Urothelium cell line (cell line): ENCODE results near the gene N4BP3.
"Not testable (repeated sequence)": the region's sequence is repeated elsewhere in the genome, so short reads cannot be mapped to it uniquely, and the experiment has no call there.

Experiments
- DNase-seq: peaks from one replicate; pipeline ENCODE4 v3.0.0; 2011; ENCODE audit warnings: low spot score, mixed read lengths
- FAIRE-seq: peaks from 2 replicates; lab custom pipeline; 2011; peaks lifted over from hg19 to GRCh38; lab: Jason Lieb, UNC

The N4BP3 gene, protein sequence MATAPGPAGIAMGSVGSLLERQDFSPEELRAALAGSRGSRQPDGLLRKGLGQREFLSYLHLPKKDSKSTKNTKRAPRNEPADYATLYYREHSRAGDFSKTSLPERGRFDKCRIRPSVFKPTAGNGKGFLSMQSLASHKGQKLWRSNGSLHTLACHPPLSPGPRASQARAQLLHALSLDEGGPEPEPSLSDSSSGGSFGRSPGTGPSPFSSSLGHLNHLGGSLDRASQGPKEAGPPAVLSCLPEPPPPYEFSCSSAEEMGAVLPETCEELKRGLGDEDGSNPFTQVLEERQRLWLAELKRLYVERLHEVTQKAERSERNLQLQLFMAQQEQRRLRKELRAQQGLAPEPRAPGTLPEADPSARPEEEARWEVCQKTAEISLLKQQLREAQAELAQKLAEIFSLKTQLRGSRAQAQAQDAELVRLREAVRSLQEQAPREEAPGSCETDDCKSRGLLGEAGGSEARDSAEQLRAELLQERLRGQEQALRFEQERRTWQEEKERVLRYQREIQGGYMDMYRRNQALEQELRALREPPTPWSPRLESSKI

DNA sequence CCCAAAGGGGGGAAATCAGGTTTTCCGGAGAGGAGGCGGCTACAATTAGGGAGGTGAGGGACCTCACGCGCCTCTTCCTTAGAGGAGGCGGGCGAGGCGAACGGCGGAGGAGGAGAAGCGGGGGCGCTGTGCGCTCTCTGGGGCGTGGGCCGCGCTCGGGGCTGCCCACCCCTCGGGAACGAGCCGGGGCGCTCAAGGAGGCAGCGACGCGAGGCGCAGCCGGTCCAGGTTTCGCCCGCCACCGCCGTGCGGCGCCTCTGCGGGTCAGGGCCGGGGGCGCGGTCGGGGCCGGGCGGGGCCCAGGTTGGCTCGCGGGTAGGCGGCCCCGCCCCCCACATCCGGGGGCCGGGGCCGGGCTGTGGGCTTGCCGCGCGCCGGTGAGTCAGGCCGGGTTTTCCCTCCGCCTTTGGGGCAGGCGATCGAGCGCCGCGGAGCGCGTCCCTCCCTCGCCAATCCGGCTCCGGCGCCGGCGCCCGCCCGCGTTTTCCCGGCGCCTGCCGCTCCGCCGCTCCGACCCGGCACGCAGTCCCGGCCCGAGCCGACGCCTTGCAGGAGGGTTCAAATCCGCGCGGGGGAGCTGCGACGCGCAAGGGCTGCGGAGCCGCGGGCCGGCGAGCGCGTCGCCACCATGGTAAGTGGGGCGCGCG, at the start of gene N4BP3:
Gene N4BP3, plus strand, starts transcription at position 392 of the 647 bp plus-strand sequence. CDS start 6,052 bp downstream, outside the sequence.
- FAIRE-seq (no peak), DNase-seq (peak; percentile 91)

DNA sequence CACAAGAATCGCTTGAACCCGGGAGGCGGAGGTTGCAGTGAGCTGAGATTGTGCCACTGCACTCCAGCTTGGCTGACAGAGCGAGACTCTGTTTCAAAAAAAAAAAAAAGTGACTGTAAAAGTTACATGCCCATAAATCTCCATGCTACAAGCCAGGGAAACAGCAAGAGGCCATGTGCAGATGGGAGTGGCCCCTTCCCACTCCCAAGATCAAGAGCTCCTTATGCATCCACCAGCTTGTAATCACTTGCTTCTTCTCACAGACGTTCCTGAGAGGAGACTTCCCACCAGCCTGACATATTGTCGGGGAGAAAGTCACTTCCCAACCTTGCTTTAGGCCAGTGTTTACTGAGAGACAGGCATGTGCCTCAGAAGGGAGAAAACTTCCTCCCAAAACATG, 45.6 kb upstream of the N4BP3 start:
- DNase-seq (no peak), FAIRE-seq (no peak)

DNA sequence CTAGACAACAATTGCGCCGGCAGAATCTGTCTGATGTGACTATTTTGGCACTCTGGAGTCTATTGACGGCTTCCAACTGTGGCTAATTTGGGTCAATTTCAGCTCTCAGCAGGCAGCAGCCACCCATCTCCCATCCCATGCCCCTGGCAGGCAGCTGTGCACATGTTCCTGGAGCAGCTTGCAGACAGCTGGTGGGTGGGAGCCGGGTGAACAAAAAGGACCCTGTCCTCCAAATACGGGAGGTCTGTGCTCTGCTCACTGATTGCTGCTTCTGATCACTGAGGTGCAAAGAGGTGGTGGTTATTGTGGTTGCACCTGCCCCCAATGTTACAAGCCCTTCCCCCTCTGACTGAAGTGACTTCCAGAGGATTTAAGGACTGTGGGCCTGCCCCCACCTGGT, 45.0 kb upstream of the N4BP3 start:
- DNase-seq, result no peak
- FAIRE-seq, result no peak

DNA sequence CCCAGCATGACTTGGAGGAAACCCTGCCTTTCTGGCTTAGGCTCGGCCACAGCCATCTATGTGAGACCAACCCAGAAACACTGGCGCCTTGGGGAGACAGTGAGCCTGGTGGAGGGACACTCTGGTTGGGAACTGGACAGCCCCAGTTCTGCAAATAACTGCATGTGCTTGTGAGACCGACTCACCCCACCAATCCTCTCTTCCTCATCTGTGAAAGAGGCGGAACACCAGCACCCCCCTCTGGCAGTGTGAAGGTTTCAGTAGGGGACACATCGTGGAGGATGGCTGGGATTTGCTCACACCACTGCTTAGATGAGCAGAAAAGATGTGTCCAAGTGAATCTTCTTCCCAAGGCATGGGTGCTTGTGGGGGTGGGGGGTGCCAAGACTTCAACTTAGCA, 43.4 kb upstream of the N4BP3 start:
- FAIRE-seq (no peak), DNase-seq (no peak)

DNA sequence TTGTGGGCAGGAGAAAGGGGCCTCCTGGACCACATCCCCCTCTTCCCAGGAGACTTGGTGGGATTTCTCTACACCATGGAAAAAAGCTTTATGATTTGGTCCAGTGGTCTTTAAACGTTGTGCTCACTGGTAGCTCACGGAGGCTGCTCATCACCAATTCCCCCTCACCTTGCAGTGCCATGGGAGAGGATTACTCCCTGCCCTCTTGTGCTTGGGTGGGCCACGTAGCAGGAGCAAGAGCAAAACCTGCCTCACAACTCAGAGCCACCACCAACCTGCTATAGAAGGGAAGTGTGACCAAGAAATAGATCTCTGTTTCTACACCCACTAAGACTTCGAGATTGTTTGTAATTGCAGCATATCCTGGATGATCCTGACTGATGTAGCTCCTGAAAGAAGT, 42.2 kb upstream of the N4BP3 start:
- FAIRE-seq (no peak), DNase-seq (no peak)

DNA sequence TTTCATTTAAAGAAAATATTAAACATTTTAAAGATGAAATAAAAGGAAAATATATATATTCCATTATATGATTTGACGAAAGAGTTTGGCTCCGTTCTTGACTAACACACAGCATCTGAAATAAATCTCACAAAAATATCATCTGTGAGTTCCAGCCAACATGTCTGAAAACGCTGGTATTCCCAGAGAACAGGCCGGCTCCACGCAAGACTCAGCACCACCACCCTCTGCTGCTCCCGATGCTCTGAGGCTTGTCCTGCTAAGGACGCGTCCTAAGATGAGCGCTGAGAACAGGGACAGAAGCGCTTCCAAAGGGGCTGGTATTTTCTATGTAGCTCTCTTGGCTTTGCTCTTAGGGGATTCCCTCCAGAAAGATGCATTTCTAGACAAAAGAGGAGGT, 40.6 kb upstream of the N4BP3 start:
- FAIRE-seq, result no peak
- no peak for DNase-seq

DNA sequence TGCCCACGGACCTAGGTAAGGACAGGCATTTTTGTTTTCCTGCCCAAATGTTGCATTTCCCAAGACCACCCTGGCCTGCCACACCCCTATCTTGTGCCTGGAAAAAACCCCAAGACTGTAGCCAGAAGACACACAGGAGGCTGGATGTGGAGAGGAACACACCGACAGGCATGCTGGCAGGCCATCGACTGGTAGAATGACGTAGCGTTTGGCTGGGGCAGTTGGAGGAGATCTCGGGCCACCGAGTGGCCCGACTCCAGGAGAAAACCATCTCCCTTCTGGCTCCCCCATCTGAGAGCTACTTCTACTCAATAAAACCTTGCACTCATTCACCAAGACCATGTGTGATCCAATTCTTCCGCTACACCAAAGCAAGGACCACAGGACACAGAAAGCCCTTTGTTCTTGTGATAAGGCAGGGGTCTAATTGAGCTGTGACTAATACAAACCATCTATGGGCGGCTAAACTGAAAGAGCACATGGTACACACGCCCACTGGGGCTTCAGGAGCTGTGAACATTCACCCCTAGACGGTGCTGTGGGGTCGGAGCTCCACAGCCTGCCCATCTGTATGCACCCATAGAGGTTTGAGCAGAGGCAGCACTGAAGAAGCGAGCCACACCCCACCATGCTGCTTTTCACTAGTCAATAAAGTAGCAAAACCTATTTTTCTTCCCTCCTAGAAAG, 38.9 kb upstream of the N4BP3 start:
- no peak for DNase-seq

DNA sequence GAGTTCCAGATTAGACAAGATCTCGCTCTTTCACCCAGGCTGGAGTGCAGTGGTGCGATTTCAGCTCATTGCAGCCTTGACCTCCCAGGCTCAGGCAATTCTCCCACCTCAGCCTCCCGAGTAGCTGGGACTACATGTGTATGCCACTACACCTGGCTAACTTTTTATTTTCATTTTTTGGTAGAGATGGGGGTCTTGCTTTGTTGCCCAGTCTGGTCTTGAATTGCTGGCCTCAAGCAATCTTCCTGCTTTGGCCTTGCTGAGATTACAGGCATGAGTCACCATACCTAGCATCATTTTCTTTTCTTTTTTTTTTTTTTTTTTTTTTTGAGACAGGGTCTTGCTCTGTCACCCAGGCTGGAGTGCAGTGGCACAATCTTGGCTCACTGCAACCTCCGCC, 36.4 kb upstream of the N4BP3 start:
- FAIRE-seq, DNase-seq: not testable (repeated sequence)

More for the DNA sequence above, 38.9 kb upstream of the N4BP3 start:
- FAIRE-seq, result no peak

DNA sequence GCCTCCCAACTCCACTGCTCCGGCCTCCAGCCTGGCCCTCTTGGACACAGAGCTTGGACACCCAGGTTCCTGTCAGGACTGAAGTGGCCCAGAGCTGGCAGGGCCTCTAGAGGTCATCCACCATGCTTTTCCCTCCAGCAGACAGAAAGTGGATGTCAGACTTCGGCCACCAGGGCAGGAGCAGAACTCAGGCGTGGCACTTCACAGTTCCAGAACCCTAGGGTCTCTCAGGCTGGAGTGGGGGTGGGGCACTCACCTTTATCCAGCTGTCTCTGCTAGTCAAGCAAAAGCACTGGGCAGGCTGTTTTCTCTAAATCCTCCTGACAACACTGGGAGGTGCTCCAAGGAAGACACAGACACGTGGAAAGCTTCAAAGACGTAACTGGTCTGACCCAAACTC, 35.6 kb upstream of the N4BP3 start:
- DNase-seq, result no peak
- no peak for FAIRE-seq

DNA sequence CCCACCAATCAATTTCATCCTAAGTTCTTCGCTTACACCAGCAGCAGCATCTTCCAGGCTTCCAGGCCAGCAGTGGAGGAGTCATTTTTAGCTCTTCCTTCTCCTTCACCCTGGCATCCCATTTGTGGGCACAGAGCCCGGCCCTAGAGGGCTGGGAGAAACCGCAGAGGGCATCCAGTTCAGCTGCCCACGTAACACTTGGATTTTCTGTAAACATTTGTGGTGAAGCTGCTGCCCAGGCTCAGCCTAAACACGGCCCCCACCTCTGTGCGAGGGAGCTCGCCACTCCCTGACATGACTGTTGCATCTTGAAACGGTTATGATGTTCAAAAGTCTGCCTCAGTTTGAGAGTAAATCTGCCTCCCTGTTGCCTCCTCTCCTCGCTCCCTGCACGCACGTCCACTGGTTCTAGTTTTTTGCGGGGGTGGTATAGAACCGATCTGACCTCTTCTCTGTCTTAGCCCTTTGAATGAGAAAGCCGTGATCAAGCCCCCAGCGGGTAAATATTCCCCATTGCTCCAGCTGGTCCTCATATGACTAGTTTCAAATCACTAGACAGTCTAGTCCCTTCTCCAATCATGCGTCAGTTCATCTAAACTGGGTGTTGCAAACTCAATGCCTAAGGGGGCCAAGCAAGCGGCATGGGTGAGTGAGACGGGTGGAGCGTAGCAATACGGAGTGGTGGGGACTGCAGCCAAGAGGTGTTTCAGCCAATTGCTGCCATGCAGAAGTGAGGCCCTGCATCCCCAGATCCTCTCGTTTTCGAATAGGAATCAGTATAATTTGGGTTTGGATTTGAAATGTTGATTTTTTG, 34.9 kb upstream of the N4BP3 start:
- peak; percentile 81 for DNase-seq
- FAIRE-seq, result no peak

DNA sequence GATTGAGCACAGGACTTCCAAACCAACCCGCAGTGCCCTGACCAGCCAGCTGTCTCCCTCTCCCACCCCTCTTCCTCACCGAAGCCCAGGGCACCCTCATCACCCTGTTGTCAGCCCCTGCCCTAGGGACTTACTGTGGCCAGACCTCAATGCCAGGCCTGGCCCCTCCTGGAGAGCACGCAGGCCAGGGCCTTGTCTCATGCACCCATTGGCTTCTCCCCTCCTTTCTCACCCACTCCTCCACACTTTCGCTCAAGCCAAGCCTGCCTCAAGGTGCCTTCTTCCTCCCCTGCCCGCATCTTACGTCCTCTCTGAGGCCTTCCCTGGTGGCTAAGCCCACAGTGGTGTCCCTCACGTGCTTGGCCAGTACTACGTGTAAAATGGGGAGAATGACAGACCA, 33.3 kb upstream of the N4BP3 start:
- DNase-seq (no peak), FAIRE-seq (no peak)

DNA sequence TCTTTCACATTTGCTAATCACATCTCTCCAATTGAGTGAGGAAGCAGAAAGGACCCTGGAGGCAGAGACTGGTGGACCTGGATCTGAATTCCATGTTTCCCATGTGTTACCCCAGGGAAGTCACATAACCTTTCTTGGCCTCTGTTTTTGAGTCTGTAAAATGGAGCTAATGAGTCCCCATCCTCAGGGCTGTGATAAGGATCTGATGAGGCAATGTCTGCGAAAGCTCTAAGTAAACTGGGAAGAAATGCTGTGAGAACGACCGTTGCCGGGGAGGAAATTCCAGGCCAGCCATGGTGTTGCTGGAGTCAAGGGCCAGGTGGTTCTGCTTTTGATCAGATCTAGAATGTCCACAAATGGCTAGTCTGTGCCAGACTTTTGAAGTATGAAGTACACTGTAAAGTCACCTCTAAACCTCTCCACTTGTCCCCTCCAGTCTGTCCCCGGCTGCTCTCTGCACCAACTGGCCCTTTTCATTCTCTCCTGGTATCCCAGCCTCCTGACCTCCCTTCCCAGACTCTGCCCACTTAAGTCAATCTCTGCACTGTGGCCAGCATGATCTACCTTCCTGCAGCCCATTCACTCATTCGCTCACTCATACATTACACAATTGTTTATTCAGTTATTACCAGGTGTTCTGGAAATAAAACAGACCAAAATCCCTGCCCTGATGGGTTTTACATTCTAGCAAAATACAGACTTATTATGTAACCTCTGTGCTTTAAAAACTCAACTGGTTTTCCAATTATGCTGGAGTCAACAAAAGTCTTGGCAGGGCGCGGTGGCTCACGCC, 32.5 kb upstream of the N4BP3 start:
- FAIRE-seq (no peak), DNase-seq (no peak)

DNA sequence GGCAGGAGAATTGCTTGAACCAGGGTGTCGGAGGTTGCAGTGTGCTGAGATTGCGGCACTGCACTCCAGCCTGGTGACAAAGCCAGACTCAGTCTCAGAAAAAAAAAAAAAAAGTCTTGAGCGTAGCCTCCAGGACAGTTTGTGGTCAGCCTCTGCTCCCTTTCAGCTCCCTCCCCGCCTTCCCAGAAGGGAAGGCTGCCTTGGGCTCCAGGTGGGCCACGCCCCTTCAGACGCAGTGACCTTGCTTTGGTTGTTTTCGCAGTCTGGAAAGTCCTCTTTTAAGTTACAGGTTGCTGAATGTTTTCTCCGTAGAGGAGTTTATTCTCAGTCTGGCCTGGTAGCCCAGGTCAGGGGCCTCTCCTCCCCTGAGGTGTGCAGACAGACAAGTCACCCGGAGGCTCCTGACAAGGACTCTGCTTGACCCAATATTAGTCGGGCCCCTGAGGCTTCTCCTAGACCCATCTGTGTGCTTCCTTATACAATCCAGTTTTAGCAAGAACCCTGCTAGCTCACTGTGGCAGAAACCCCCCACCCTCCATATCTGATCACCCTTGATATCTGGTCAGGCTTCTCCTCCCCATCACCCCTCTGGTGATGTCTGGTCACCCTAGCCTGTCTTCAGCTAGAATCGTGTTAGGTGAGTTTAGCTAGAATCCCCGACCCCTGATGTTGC, 31.6 kb upstream of the N4BP3 start:
- DNase-seq (no peak), FAIRE-seq (no peak)

DNA sequence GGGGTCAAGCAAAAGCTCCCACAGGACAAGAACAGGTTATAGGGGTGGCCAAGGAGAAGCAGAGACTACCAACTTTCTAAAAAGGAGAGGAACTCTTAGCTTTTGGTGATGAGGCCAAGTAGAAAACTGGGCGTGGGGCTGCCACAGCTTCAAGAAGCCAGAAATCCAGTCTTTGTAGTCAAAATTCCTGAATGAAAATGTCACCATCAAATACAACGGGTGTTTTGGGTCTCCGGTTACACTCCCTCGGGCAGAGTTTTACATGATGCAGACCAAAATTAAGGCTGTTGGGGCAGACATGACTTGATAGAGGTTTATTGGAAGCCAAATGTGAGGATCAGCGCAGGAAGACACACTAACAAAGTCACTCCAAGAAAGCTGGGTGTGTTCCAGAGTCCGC, 29.4 kb upstream of the N4BP3 start:
- DNase-seq (no peak), FAIRE-seq (no peak)

DNA sequence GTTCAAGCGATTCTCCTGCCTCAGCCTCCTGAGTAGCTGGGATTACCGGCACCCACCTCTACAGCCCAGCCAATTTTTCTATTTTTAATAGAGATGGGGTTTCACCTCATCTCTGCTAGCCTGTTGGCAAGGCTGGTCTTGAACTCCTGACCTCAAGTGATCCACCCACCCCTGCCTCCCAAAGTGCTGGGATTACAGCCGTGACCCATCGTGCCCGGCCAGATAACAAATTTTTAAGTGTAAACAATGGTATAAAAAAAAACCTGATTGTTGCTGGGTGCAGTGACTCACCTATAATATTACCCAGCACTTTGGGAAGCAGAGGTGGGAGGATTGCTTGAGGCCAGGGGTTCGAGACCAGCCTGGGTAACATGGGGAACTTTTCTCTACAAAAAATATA, 28.0 kb upstream of the N4BP3 start:
- no peak for FAIRE-seq
- no peak for DNase-seq

DNA sequence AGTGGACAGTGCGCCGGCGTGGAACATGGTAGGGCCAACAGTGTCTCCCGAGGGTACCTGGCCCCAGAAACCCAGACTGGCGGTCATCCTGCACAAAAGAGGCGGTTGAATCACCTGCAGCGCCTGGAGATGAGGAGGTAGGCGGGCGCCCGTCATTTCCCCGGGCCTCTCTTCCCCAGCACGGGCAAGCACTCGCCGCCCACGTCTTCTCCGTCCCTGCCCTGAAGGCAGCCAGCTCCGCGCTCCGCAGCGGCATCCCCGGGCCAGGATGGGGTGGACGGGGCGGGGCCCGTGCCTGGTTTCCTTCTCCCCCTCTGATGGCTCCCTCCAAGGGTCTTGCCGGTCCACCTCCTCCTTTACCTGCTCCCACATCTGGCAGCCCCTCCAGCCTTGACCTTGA, 27.1 kb upstream of the N4BP3 start:
- FAIRE-seq, result no peak

DNA sequence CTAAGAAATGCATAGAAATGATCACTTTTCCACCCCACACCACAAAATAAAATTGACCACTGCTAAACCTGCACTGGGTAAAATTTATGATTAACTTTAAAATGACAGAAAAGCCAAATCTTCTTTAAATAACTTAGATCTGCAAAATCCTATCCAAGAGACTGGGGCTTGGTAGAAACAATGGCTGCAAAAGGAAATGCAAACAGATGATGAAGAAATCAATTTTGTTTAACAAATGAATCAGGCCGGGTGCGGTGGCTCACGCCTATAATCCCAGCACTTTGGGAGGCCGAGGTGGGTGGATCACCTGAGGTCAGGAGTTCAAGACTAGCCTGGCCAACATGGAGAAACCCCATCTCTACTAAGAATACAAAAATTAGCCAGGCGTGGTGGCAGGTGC, 26.1 kb upstream of the N4BP3 start:
- not testable (repeated sequence) for FAIRE-seq, DNase-seq

More for the DNA sequence above, 27.1 kb upstream of the N4BP3 start:
- DNase-seq, result no peak

DNA sequence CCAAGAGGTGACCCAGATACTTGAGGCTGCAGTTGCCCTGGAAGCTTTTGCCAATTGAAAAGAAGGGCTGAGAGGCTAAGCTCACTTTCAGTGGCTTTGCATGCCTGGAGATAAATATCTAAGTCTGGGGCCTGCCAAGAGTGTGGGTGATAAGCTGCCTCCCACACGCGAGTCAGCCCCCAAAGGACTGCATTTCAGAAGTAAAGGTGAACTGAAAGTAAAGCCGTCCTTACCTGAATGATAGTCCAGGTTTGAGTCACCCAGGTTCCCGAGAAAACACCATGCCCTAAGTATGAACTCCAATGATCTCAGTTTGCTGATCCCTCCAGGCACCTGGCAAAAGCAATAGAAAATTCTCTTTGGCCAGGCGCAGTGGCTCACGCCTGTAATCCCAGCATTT, 22.5 kb upstream of the N4BP3 start:
- no peak for FAIRE-seq
- no peak for DNase-seq

DNA sequence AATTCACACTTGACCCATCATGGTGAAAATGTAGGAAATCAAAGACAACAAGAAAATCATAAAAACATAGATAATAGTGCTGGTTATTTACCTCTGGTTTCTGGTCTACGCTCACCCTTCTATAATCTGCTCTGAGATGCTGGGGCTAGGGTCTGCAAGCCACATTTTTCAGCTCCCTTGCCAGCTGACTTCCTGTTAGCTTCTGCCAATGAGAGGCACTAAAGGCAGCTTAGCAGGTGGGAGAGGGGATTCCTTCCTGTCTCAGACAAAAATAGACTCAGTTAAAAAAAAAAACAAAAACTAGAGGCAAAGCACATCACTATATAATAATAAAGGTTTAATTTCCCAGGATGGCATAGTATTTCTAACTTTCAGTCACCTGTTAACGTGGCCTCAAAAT, 20.2 kb upstream of the N4BP3 start:
- DNase-seq (no peak), FAIRE-seq (no peak)
